ENCODE data around the gene SCYGR1. TPM values are rescaled to one million over a fixed set of nuclear protein-coding genes. Genes with fewer than 3 reads are reported as not detected.

SCYGR1 gene
- total RNA-seq, 2 experiments from 2014 or later: not detected

- intact Hi-C loops (cut with DNase I, micrococcal nuclease): no loop called here
- peaks cover 3% of the 10 kb centered on the region for H3K4me1 ChIP-seq (ENCODE audit: insufficient read depth, low read length)
- no peak for TF ChIP-seq CTCF (IDR thresholded peaks at IDR 0.05)
- DNase-seq: no peak
- no peak overlapping the region for H3K27ac ChIP-seq (ENCODE audit: low read depth in 1 of 2, low read length in 2 of 2)
- no peaks in the 10 kb centered on the region for H3K9me3 Mint-ChIP-seq
- H3K4me3 Mint-ChIP-seq: no peak overlapping the region
- H3K4me3 ChIP-seq (ENCODE audit: low read length): no peak overlapping the region
- H3K9me3 ChIP-seq (ENCODE audit: control insufficient read depth in 1 of 2, insufficient read depth in 1 of 2, low read length in 2 of 2): no peaks in the 10 kb centered on the region
- no peaks in the 10 kb centered on the region for H3K27me3 Mint-ChIP-seq
- peaks cover 0 to 2% of the 10 kb centered on the region in 2 experiments for H3K27me3 ChIP-seq (ENCODE audit: control insufficient read depth in 1 of 2, insufficient read depth in 2 of 2, low read length in 2 of 2)
- no peak for ATAC-seq (ENCODE audit: poor library complexity)
- POLR2A ChIA-PET: no interaction called here
- no peaks in the 10 kb centered on the region for H3K36me3 Mint-ChIP-seq (ENCODE audit: low read depth)
- no peak overlapping the region for H3K27ac Mint-ChIP-seq
- no peaks in the 10 kb centered on the region for H3K4me1 Mint-ChIP-seq (ENCODE audit: low read depth)
- CTCF ChIA-PET: no interaction called here
- no peaks in the 10 kb centered on the region for H3K36me3 ChIP-seq (ENCODE audit: insufficient read depth, low read length)
These were observed 6.7 kb upstream of the SCYGR1 start for GRCh38 chr2:227394401-227394800.

- H3K27ac Mint-ChIP-seq: no peak overlapping the region
These were observed 2.9 kb upstream of the SCYGR1 start for GRCh38 chr2:227390468-227391256.

GRCh38 chr2:227389661-227390060 is 1.9 kb upstream of the SCYGR1 start:
- Mint-ChIP-seq H3K4me3 (no peak overlapping the region), H3K9me3 (no peaks in the 10 kb centered on the region), H3K4me1 (ENCODE audit: low read depth) (no peaks in the 10 kb centered on the region), H3K36me3 (ENCODE audit: low read depth) (no peaks in the 10 kb centered on the region), H3K27me3 (no peaks in the 10 kb centered on the region), H3K27ac (no peak overlapping the region)
- ATAC-seq (ENCODE audit: poor library complexity) (no peak), DNase-seq (no peak)
- intact Hi-C loops (cut with DNase I, micrococcal nuclease): no loop called here
- ChIA-PET CTCF (no interaction called here), POLR2A (no interaction called here)
- Histone ChIP-seq H3K36me3 (ENCODE audit: insufficient read depth, low read length) (no peaks in the 10 kb centered on the region), H3K9me3 (ENCODE audit: control insufficient read depth in 1 of 2, insufficient read depth in 1 of 2, low read length in 2 of 2) (no peaks in the 10 kb centered on the region), H3K27me3 (ENCODE audit: control insufficient read depth in 1 of 2, insufficient read depth in 2 of 2, low read length in 2 of 2) (peaks cover 0 to 2% of the 10 kb centered on the region in 2 experiments), H3K4me3 (ENCODE audit: low read length) (no peak overlapping the region), H3K4me1 (ENCODE audit: insufficient read depth, low read length) (no peaks in the 10 kb centered on the region), H3K27ac (ENCODE audit: low read depth in 1 of 2, low read length in 2 of 2) (no peak overlapping the region)
- TF ChIP-seq CTCF (IDR thresholded peaks at IDR 0.05): no peak

More at GRCh38 chr2:227390468-227391256, 2.9 kb upstream of the SCYGR1 start:
- ChIA-PET POLR2A (no interaction called here), CTCF (no interaction called here)
- Histone ChIP-seq H3K4me3 (ENCODE audit: low read length) (no peak overlapping the region), H3K27ac (ENCODE audit: low read depth in 1 of 2, low read length in 2 of 2) (no peak overlapping the region), H3K36me3 (ENCODE audit: insufficient read depth, low read length) (no peaks in the 10 kb centered on the region), H3K4me1 (ENCODE audit: insufficient read depth, low read length) (no peaks in the 10 kb centered on the region), H3K9me3 (ENCODE audit: control insufficient read depth in 1 of 2, insufficient read depth in 1 of 2, low read length in 2 of 2) (no peaks in the 10 kb centered on the region), H3K27me3 (ENCODE audit: control insufficient read depth in 1 of 2, insufficient read depth in 2 of 2, low read length in 2 of 2) (peaks cover 0 to 2% of the 10 kb centered on the region in 2 experiments)
- no peaks in the 10 kb centered on the region for H3K27me3 Mint-ChIP-seq
- H3K4me3 Mint-ChIP-seq: no peak overlapping the region
- ATAC-seq (ENCODE audit: poor library complexity) (no peak), DNase-seq (no peak)
- intact Hi-C loops (cut with DNase I, micrococcal nuclease): no loop called here
- H3K9me3 Mint-ChIP-seq: no peaks in the 10 kb centered on the region
- TF ChIP-seq CTCF (IDR thresholded peaks at IDR 0.05): no peak
- no peaks in the 10 kb centered on the region for H3K4me1 Mint-ChIP-seq (ENCODE audit: low read depth)
- H3K36me3 Mint-ChIP-seq (ENCODE audit: low read depth): no peaks in the 10 kb centered on the region

Measured in CD4-positive, alpha-beta T cell (primary cell).